Suppressor macrophage treated with lipopolysaccharide for 4 hours (primary cell): ENCODE data around the gene KRT71.

ENCODE experiments used
- DNase-seq: peaks from one replicate; pipeline ENCODE4 v3.0.0-alpha.2; 2020

KRT71 gene

DNA sequence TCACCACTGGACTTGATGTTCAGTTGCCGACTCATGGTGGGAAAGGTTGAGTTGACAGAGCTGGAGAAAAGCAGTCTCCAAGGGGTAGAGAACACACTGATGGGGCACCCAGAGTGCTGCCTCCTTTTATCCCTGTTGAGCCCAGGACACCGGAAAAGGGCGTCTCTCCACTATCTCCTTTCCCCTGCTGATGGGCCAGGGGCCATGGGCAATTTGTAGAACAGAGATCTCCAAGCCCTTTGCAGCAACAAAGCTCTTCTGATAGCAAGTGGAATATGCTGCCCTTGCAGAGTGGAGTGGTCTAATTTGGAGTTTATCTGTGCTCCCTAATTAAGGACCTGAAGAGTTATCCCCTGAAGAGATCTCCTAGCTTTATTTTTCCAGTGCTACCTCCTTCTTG, 20.8 kb upstream of the KRT71 start, which contains the start of gene KRT74:
Gene KRT74, minus strand, starts transcription at position 101 of the 400 bp plus-strand sequence. Its CDS starts 66 bp downstream, at position 35.
- no peak for DNase-seq

DNA sequence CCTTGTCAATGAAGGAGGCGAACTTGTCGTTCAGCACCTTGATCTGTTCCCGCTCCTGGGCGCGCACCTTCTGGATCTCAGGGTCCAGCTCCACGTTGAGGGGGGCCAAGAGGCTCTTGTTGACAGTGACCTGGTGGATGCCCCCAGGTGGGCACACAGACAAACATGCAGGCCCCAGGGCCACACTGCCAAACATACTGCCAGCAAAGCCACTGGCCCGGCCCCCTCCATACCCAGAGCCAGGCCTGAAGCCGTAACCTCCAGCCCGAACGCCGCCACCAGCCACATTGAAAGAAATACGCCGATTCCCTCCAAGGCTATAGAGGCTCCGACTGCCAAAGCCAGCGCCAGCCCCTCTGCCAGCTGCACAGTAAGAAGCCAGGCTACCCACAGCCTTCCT, 20.4 kb upstream of the KRT71 start:
- no peak for DNase-seq

DNA sequence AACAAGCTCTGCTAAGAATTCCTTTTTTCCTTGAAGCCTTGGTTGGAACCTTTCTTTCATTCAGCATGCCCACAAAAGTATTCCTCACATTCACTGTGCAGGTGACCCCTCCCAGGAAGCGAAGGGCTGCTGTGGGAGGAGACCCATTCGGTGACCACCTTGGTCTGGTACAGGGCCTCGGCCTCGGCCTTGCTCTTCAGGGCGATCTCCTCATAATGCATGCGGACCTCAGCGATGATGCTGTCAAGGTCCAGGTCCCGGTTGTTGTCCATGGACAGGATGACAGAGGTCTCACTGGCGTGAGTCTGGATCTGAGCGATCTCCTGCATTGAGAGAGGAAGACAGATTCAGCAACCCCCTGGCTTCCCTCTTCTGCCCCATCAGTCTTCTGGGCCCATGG, 17.6 kb upstream of the KRT71 start:
- DNase-seq = no peak

DNA sequence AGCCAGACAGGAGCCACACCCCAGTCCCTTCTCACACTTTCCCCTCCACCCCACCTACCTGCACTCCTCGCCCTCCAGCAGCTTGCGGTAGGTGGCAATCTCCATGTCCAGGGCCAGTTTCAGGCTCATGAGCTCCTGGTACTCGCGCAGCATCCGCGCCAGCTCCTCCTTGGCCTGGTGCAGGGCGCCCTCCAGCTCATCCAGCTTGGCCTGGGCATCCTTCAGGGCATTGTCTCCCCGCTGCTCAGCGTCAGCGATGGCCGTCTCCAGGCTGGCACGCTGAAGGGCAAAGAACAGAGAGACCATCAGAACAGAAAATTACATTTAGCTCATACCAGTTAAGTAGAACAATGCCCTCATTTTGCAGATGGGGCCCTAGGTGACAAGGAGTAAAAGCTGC, 15.2 kb upstream of the KRT71 start:
- no peak for DNase-seq

DNA sequence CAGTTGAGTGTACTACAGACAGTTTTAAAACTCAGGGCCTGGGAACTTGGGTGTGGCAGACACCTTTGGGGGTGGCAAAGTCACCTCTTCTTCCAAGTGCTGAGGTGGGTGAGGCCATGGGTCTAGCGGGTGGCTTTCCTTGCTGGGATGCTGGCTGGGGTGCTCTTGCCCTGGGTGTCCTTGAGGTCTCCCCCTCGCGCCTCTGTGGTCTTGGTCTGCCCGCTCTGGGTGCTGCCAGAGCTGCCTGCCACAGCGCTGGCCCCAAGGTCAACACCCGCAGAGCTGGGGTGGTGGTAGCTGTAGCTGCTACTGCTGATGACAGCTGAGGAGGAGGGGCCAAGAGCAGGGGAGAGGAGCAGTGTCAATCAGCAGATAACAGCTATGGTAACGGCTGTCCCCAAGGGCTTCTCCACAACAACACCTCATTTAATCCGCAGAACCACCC, 13.9 kb upstream of the KRT71 start:
- no peak for DNase-seq

DNA sequence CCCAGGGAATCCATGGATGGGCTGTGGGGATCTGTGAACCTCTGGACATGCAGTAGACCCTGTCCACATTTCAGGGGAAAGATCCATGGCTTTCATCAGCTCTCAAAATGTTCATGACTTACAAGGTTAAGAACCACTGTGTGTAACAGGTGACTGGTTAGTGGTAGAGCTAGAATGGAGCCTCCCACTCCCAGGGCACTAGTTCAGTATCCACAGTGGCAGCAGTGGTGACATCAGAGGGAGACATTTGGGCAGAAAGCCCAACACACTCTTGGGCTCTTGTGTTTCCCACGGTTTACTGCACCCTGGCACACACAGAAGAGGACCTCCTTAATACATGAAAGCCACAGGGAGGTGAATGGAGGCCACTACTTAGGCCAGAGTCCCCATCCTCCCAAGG, 11.6 kb upstream of the KRT71 start:
- no peak for DNase-seq

DNA sequence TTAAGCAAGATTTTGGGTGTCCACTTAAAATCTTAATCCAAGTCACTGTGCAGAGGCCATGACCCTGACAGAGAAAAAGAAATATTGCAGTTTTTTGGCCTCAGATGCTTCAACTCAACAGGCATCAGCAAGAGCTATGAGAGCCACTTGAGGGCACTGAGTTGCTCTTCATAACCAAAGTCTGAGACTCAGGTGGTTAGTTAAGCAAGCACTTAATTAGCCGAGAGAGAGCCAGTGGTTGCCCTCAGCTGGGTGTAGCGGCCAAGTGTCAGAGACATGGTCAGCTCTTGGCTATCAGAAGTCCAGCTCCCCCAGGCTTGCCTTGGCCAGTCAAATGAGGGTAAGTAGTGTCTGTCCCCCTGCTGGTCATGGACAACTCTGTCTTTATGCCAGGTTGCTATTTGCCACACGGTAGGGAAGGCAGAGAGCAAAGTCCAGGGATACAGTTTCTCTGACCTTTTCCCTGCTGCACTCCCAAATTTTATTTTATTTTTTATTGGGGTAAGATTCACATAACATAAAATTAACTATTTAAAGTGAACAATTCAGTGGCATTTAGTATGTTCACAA, 9.0 kb upstream of the KRT71 start:
- peak; percentile 12 for DNase-seq

DNA sequence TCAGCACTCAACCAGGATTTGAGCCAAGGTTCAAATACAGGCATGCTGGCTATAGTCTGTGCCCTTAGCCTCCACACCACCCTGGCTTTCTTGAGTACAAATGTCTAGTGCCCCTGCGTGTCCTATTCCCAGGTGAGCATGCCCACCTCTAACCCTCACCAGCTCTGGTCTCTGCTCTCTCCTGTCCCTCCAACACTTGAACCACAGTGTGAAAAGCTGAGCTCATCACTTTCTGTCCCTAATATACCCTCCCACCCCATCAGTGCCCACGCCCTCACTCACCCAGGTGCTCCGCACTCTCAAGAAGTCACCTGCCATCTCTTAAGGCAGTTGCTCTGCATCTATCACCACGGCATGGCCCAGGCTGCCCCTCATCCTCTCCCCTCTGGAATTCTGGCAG, 7.0 kb upstream of the KRT71 start:
- DNase-seq = no peak

DNA sequence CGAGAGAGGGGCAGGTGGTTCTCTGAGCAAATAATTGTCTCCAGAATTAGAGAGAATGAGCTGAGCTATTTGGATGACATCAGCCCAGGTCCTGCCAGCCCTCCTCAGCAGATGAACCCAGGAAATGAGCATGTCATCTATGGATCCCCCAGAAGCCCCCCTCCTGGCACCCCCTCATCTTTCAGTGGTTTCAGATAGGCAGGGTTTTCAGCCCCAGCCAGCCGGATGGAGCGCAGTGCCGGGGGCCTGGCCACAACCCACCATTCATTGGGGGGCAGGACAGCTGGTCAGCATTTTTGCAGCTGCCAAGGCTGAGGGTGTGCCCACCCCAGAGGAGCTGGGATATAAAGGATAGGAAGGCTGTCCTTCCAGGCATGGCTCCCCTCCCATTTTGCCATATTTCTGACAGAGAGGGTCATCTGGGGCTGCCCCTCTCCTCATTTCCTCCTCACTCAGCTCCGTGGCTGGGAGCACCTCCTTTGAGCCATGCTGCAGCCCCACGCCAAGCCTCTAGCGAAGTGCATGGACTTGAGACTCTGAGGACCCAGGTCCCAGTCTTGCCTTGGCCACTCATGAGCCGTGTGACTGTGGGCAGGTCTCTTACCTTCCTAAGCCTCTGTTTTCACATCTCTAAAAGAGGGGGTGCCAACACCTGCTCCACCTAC, 6.0 kb upstream of the KRT71 start:
- no peak for DNase-seq

DNA sequence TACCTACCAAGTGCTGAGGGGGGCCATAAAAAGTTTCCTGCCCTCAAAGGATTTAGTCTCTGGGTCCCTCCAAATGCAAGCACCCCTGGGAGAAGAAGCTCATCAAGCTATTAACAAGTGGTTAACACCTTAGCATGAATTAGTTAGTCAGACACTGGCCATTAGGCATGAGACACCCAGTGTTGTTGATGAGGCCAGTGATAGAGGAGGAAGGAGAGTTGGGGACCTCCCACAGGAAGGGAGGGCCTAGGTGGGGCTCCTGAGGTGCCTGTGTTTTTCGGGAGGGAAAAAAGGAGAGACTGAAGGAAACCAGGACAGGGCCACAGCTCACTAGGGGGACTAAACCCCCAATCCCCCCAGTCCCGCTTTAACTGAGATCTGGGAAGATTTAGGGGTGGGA, 4.5 kb upstream of the KRT71 start:
- DNase-seq = no peak

DNA sequence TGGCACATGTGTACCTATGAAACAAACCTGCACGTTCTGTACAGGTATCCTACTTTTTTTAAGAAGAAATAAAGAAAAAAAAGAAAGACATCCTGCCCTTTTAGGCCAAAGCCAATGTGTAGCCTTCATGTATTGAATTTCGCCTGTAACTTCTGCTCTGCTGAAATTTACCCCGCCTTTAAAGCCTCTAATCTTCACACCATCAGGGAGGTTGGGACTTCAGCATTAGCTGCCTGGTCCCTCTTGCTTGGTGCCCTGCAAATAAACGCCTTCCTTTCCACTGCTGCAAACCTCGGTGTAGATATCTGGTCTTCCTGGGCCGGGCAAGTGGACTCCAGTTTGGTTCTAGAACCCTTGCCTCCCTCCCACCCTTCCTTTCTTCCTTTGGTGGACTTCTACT, 2.6 kb upstream of the KRT71 start:
- DNase-seq = no peak

DNA sequence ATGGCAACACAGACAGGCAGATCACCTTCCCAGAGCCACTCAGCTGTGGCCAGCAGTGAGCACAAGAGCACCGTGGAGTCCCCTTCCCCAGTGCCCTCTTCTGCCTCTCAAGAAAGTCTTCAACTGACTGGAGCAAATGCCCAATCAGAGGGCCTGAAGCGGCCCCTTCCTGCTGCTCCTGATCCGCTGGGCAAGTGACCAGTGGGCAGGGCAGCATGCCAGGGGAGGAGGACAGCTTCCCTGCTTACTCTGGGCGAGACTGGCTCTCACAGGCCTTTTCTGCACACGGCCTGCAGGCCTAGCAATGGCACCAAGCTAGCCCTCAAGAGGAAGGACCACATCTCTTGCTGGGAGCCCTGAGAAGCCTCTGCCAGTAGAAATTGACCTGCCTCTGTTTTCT, 890 bp downstream of the KRT71 start:
- no peak for DNase-seq

DNA sequence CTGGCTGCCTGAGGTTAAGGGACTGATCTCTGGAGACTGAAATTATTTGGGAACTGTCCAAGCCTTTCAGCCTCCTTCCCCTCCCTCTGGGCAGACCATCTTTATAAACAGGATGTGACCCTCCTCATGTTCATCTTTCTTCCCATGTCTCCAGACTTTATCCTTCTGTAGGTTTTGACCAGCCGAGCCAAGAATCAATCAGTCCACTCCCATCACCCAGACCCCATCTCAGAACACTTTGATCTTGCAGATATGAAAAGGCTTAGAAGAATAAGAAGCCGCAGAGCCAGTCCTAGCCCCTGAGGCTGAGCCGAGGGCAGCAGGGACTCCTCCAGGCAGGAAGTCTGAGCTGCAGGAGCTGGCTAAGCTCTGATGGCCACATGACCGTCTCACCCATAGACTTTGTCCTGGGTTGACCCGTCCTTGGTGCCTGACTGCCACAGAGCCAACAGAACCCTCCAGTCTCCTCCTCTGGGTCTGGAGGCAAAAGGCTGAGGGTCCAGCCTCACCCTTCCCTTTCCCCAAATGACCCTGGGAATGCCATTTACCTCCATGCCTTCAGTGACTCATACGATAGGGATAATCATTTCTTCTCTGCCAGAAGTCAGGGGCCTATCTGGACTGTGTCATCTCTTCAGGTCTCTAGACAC, 1.6 kb downstream of the KRT71 start:
- no peak for DNase-seq

DNA sequence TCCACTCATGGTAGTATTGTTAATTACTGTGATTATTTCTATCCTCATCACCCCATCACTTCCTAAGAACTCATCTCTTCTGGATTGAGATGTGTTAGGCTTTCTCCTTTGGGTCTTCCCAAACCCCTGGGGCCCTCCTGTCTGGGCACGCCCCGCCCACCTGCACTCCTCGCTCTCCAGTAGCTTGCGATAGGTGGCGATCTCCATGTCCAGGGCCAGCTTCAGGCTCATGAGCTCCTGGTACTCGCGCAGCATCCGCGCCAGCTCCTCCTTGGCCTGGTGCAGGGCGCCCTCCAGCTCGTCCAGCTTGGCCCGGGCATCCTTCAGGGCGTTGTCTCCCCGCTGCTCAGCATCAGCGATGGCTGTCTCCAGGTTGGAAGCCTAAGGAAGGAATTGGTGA, 6.8 kb downstream of the KRT71 start:
- no peak for DNase-seq

DNA sequence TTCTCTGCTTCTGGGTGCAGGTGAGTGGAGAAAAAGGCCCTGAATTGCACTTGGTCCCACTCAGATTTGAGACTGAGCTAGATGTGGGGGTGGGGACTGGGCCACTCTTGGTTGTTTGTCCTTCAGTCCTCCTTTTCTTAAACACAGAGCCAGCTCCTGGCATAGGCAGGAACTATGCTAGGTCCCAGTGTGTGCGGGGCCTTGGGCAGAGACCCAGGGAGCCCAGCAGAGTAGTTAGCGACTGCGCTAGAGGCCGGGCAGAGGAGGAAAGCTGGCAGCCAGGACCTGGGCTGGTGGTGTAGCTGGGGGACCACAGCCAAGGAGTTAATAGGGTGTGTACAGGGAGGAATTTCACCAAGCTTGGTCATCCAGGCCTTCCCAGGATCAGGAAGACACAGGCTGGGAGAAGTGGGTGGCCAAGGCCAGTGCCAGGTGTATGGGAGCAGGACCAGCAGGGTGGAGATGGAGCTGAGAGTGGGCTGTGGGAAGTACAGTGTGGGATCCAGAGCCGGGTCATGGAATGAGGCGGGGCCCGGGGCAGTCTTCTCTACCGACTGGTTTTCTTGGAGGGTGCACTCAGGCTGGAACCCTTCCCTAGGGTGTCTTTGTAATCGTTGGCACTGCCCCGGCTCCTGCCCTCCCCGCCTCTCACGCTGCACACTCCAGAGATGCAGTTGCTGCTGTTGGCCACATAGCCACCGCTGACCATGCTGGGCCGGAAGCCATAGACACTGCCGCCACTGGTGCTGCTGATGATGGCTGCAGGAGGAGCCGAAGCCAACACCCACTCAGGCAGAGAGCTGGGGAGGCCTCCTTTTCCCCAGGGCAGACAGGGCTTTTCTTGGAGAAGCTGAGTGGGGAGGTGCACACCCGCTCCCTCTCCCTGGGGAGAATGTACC, 8.7 kb downstream of the KRT71 start:
- DNase-seq = no peak

DNA sequence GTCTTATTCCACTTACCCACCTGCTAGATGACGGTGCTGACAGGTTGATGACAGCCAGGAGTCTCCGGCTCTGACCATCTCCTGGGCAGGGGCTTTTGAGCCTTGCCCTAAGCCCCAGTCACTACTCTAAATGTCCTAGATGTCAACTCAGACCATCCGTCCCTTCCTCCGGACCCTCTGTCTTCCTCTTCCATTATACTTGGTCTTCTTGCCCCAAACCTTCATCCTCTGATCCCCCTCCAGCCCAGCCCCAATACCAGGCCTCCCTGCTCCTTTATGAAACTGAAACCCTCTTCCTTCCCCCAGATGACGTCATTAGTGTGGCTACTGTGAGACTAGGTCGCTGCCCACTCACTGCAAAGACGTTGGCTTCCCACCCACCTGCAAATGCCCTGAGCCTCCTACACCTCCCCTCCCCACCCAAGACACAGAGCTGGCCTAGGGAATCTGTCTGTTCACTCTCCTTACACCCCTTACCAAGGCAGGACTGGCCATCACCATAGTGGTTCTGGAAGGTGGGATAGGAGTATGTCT, 10.1 kb downstream of the KRT71 start:
- DNase-seq = peak; percentile 10

DNA sequence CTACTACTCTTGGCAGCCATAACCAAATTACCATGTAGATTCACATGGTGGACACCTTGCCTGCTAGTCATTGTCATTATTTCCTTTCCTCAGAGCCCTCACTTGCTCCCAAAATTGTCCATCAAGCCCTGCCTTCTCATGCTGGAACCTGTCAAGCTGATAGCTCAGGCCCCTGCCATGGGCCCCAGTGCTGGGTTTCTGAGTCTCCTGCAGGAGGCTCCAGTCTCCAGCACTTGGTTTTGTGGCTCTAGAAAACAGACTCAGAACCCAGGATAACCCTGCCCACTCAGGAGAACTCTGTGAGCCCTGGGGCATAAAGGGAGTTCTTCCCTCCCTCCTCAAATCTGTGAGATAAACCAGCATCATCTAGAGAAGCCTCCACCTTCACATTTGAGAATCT, 10.8 kb downstream of the KRT71 start:
- DNase-seq = no peak

DNA sequence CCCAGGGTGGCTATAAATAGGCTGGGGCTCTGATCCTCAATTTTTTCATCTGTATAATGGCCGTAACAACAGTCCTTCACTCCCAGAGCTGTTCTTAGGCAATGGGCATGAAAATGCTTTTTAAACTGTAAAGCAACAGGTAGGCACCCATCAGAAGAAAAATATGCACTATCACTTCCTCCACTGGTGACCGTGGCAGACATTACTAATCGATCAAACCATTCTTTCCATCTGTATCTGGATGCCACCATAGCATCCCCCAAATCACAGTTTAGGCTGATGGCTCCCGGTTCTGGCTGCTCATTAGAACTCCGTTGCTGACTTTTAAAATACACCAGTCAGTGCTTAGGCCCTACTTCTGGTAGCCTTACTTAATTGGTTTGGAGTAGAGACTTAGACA, 11.2 kb downstream of the KRT71 start:
- no peak for DNase-seq

DNA sequence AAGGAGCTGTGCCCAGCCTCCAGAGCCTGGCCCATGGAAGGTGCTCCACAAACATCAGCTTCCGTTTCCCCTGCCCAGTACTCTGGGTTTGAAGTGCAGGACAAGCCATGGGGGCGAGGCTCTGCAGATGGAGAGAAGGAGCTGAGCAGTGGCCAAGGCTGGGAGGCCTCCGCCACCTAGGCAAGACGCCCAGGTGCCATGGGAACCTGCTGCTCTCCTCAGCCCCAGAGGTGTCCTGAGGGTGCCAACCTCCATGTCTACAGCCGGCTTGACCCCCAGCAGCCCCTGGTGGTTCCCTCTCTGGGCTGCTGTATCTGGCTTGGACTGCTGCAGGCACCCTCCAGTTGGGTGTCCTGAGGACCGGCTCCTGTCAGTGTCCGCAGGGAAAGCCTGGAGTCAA, 12.4 kb downstream of the KRT71 start:
- DNase-seq = no peak

DNA sequence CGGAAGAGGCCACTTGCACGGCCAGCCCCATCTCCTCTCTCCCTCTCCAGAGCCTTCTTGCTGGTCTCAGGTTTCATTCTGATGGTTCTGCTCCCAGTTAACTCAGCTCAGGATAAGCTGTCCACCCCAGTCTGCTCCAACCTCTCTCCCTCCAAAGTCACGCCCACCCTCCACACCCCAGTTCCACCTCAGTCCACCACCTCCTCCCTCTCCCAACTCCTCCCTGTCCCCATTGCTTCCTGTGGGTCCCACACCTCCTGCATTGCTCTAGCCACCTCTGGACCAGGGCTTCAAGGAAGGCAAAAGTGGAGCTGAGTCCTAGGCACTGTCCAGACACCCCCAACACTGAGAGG, 13.1 kb downstream of the KRT71 start:
- DNase-seq = no peak

DNA sequence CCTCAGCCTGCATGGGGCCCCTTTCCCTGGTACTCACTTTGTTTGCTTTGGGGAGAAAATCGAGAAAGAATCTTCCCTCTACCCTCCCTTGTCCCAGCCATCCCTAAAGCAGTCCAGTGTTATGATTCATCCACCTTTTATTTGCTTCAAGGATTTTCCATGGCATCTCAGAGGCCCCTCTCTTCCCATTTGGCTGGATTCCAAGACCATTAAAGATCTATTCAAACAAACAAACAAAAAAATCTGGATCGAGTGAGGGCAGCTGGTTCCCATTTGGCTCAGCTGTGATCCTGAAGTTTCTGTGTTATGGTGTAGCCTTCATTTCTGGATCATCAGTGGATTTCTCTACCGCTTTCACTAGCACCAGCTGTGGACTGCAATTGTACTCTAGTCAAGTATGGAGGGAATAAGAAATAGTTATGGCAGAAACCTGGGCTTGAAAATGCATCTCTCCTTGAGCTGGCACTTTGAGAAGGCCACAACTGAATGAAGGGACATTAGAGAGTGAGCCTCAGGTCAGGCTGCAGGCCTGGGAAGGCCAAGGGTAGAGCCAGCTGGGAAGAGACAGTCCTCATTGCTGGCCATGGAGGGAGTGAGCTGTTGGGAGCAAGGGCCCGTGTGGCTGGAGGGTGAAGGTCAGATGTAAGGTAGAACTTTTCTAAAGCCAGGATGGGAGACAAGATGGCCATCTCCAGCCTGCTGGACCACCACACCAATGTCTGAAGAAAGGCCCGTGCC, 13.7 kb downstream of the KRT71 start:
- no peak for DNase-seq

DNA sequence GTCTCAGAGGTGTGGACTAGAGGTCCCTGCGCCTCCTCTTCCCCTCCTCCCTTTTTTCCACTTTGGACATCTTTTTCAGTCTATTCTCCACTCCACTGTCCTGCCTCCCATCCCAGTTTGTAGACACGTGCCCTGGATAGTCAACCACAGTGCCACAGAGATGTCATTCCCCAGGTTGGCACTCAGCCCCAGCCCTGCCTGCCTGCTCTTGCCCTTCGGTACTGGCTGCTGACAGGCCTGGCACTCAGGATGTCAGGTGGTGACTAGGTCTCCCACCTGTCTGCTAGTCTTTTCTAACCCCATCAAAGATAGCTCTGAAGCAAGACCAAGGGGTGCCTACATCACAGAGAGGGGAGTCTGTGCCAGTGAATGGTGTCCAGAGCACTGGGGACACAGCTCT, 15.8 kb downstream of the KRT71 start:
- no peak for DNase-seq

DNA sequence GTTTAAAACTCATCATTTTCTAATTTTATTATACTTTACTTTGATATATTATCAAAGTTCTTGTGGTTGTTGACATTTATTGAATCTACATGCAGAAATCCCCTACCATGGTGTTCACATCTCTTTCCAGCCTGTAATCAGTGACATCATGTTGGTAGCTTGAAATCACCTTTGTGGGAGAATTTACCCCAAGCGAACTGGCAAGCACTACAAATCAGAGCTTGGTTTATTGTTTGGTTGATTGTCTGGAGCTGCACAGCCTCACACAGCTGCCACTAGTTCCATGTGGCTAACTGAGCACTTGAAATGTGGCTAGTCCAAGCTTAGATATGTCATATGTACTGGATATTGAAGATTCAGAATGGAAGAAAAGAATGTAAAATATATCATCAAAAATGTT, 17.4 kb downstream of the KRT71 start:
- DNase-seq = no peak
